ENCODE measurements around the gene FBXW2. TPM values are rescaled to one million over a fixed set of nuclear protein-coding genes. Genes with fewer than 3 reads are reported as not detected.
"Not testable (repeated sequence)": the region's sequence is repeated elsewhere in the genome, so short reads cannot be mapped to it uniquely, and the experiment has no call there.

FBXW2 gene
- total RNA-seq, 1 donor from 2014 or later = 67.7 TPM

GRCh38 chr9:120755044-120755443 lies 38.2 kb downstream of the FBXW2 start:
- no peak for DNase-seq (ENCODE audit: extremely low spot score, unreplicated experiment)
- peaks cover 3% of the 10 kb centered on the region for H3K4me1 Mint-ChIP-seq (ENCODE audit: unreplicated experiment)
- H3K27me3 Mint-ChIP-seq = no peaks in the 10 kb centered on the region
- H3K9me3 Mint-ChIP-seq = no peaks in the 10 kb centered on the region
- no peak for TF ChIP-seq CTCF (conservative IDR thresholded peaks at IDR 0.05)
- no peak overlapping the region for H3K4me3 Mint-ChIP-seq
- H3K36me3 Mint-ChIP-seq = no peaks in the 10 kb centered on the region
- no peak overlapping the region for H3K27ac Mint-ChIP-seq

GRCh38 chr9:120750421-120750820 lies 42.8 kb downstream of the FBXW2 start:
- Mint-ChIP-seq H3K4me1 (ENCODE audit: unreplicated experiment) (peaks cover 3% of the 10 kb centered on the region), H3K27ac (no peak overlapping the region), H3K9me3 (no peaks in the 10 kb centered on the region), H3K27me3 (no peaks in the 10 kb centered on the region), H3K36me3 (no peaks in the 10 kb centered on the region), H3K4me3 (no peak overlapping the region)
- no peak for DNase-seq (ENCODE audit: extremely low spot score, unreplicated experiment)
- no peak for TF ChIP-seq CTCF (conservative IDR thresholded peaks at IDR 0.05)

- H3K4me1 Mint-ChIP-seq (ENCODE audit: unreplicated experiment); H3K27me3 Mint-ChIP-seq; H3K36me3 Mint-ChIP-seq; H3K9me3 Mint-ChIP-seq; H3K4me3 Mint-ChIP-seq; DNase-seq (ENCODE audit: extremely low spot score, unreplicated experiment); H3K27ac Mint-ChIP-seq: not testable (repeated sequence)
Measured at GRCh38 chr9:120746366-120746765, 46.9 kb downstream of the FBXW2 start.

- no peak for TF ChIP-seq CTCF (conservative IDR thresholded peaks at IDR 0.05)
- no peaks in the 10 kb centered on the region for H3K36me3 Mint-ChIP-seq
- H3K4me1 Mint-ChIP-seq (ENCODE audit: unreplicated experiment) = no peaks in the 10 kb centered on the region
- H3K27ac Mint-ChIP-seq = no peak overlapping the region
- H3K9me3 Mint-ChIP-seq = no peaks in the 10 kb centered on the region
- no peak for DNase-seq (ENCODE audit: extremely low spot score, unreplicated experiment)
- H3K27me3 Mint-ChIP-seq = no peaks in the 10 kb centered on the region
- H3K4me3 Mint-ChIP-seq = no peak overlapping the region
Measured at GRCh38 chr9:120745278-120745677, 47.9 kb downstream of the FBXW2 start.

GRCh38 chr9:120742951-120743416 lies 50.2 kb downstream of the FBXW2 start:
- DNase-seq (ENCODE audit: extremely low spot score, unreplicated experiment) = no peak
- Mint-ChIP-seq H3K36me3 (no peaks in the 10 kb centered on the region), H3K27ac (no peak overlapping the region), H3K9me3 (no peaks in the 10 kb centered on the region), H3K4me3 (no peak overlapping the region), H3K4me1 (ENCODE audit: unreplicated experiment) (no peaks in the 10 kb centered on the region), H3K27me3 (no peaks in the 10 kb centered on the region)
- TF ChIP-seq CTCF (conservative IDR thresholded peaks at IDR 0.05) = peak; percentile 73

GRCh38 chr9:120741701-120742100 lies 51.5 kb downstream of the FBXW2 start:
- Mint-ChIP-seq H3K4me1 (ENCODE audit: unreplicated experiment) (no peaks in the 10 kb centered on the region), H3K4me3 (no peak overlapping the region), H3K9me3 (no peaks in the 10 kb centered on the region), H3K27ac (no peak overlapping the region), H3K27me3 (no peaks in the 10 kb centered on the region), H3K36me3 (no peaks in the 10 kb centered on the region)
- no peak for TF ChIP-seq CTCF (conservative IDR thresholded peaks at IDR 0.05)
- DNase-seq (ENCODE audit: extremely low spot score, unreplicated experiment) = no peak
